ENCODE data around the gene MAP2K1. TPM values are rescaled to one million over a fixed set of nuclear protein-coding genes. Genes with fewer than 3 reads are reported as not detected.
A peak's percentile ranks its signal among the peaks of the same experiment; 100 is the strongest.

MAP2K1 gene
- total and polyA plus RNA-seq, 5 experiments from 2014 or later, result 34.7 to 50.8 (median 41.7) TPM

GRCh38 chr15:66409565-66410108, 22.9 kb downstream of the MAP2K1 start:
- H3K4me1 Mint-ChIP-seq, result peaks cover 46 to 86% (median 84%) of the 10 kb centered on the region in 4 donors
- POLR2A ChIA-PET, result interaction anchor here (0.6 kb wide), 1 partner anchor 60 kb away, joined by 6 read pairs; no protein-coding TSS in a partner anchor
- peaks cover 0 to 10% (median 0%) of the 10 kb centered on the region in 9 donors for H3K9me3 Mint-ChIP-seq
- peak overlapping the region in 9 of 10 donors; percentile 22 to 86 (median 73) for H3K4me3 Mint-ChIP-seq
- peak overlapping the region in 9 of 10 donors; percentile 6 to 89 (median 42) for H3K27ac Mint-ChIP-seq
- no peak for ATAC-seq
- H3K36me3 Mint-ChIP-seq, result peaks cover 0 to 11% (median 5%) of the 10 kb centered on the region in 3 donors
- no peaks in the 10 kb centered on the region for H3K27me3 Mint-ChIP-seq
- DNase-seq, result no peak

- H3K27me3 Mint-ChIP-seq, result no peaks in the 10 kb centered on the region
- ATAC-seq (peak in 1 of 2 donors; percentile 38), DNase-seq (no peak)
- peaks cover 0 to 13% (median 2%) of the 10 kb centered on the region in 9 donors for H3K9me3 Mint-ChIP-seq
- peaks cover 48 to 88% (median 85%) of the 10 kb centered on the region in 4 donors for H3K4me1 Mint-ChIP-seq
- H3K27ac Mint-ChIP-seq, result peak overlapping the region in 9 of 10 donors; percentile 35 to 86 (median 69)
- POLR2A ChIA-PET, result no interaction called here
- peak overlapping the region; percentile 46 to 86 (median 71) for H3K4me3 Mint-ChIP-seq
- H3K36me3 Mint-ChIP-seq, result peaks cover 0 to 19% (median 5%) of the 10 kb centered on the region in 3 donors
Measured at GRCh38 chr15:66411190-66411589, 24.5 kb downstream of the MAP2K1 start.

DNA sequence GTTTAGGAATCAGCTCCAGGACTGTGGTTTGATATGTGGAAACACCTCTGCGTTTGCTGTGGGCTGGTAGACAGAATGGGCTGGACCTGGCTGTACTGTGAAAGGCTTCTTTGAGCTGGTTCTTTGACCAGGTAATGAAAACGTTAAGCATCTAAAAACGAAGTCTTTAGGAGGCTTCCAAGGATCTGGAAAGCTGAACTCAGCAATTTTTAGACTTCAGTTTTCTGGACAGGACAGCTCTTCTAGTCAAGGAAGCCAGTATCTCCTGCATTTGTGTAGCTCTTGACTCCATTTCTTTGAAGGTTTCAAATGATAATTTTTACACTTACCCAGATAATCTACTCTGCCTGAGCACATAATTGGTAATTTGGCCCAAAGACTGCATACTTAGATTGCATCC, 25.5 kb downstream of the MAP2K1 start:
- H3K27ac Mint-ChIP-seq, result no peak overlapping the region
- DNase-seq (no peak), ATAC-seq (no peak)
- H3K36me3 Mint-ChIP-seq, result peaks cover 0 to 19% (median 5%) of the 10 kb centered on the region in 3 donors
- no peaks in the 10 kb centered on the region for H3K27me3 Mint-ChIP-seq
- H3K4me1 Mint-ChIP-seq, result peaks cover 52 to 88% (median 86%) of the 10 kb centered on the region in 4 donors
- H3K9me3 Mint-ChIP-seq, result peaks cover 0 to 13% (median 2%) of the 10 kb centered on the region in 9 donors
- POLR2A ChIA-PET, result interaction anchor here (1.3 kb wide), 1 partner anchor 24 kb away, joined by 3 read pairs; no protein-coding TSS in a partner anchor
- H3K4me3 Mint-ChIP-seq, result peak overlapping the region in 3 of 10 donors; percentile 12 to 75 (median 34)

DNA sequence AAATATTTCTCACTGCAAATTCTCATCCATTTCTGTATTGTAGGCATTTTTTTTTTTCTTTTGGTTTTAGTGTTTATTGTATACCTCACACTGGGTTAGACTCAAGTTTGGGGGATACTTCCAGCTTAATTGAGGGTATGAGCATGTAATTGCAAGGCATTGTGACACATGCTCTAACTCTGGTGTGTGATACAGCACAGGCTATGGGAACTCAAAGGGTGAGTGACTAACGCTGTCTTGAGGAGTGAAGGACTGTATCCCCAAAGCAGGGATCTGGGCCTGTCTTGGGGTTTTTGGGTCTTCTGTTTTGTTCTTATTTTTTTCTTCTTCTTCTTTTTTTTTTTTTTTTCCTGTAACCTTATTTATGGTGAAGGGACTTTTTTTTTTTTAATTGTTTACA, 26.9 kb downstream of the MAP2K1 start:
- ATAC-seq (no peak), DNase-seq (no peak)
- Mint-ChIP-seq H3K4me3 (peak overlapping the region in 1 of 10 donors; percentile 5), H3K9me3 (peaks cover 0 to 13% (median 2%) of the 10 kb centered on the region in 9 donors), H3K27me3 (no peaks in the 10 kb centered on the region), H3K4me1 (peaks cover 43 to 84% (median 84%) of the 10 kb centered on the region in 4 donors), H3K27ac (peak overlapping the region in 1 of 10 donors; percentile 68), H3K36me3 (peaks cover 0 to 19% (median 5%) of the 10 kb centered on the region in 3 donors)
- POLR2A ChIA-PET, result no interaction called here

DNA sequence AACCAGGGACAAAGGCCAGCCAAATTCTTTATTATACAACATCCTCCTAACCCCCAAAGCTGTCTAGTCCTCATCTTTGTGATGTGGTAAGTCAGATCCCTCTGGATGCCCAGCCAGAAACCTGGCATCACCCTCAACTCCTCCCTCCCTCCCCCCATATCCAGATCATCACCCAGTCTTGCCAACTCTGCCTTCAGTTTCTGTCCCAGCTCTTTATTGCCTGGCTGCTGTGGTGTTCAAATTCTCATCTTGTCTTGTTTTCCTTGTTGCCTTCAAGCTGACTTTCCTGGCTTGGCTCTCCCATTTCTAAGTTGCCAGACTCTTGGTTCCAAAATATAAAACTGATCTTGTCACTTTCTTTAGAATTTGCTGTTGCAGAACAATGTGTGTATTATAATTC, 28.6 kb downstream of the MAP2K1 start:
- no peaks in the 10 kb centered on the region for H3K27me3 Mint-ChIP-seq
- H3K27ac Mint-ChIP-seq, result peak overlapping the region in 5 of 10 donors; percentile 1 to 61 (median 33)
- H3K9me3 Mint-ChIP-seq, result peaks cover 0 to 13% (median 2%) of the 10 kb centered on the region in 9 donors
- peaks cover 28 to 77% (median 73%) of the 10 kb centered on the region in 4 donors for H3K4me1 Mint-ChIP-seq
- no peak for ATAC-seq
- no peak for DNase-seq
- POLR2A ChIA-PET, result interaction anchor here (0.6 kb wide), 1 partner anchor 8 kb away, joined by 3 read pairs; no protein-coding TSS in a partner anchor
- peak overlapping the region in 3 of 10 donors; percentile 12 to 46 (median 23) for H3K4me3 Mint-ChIP-seq
- H3K36me3 Mint-ChIP-seq, result peaks cover 2 to 19% (median 5%) of the 10 kb centered on the region in 3 donors

DNA sequence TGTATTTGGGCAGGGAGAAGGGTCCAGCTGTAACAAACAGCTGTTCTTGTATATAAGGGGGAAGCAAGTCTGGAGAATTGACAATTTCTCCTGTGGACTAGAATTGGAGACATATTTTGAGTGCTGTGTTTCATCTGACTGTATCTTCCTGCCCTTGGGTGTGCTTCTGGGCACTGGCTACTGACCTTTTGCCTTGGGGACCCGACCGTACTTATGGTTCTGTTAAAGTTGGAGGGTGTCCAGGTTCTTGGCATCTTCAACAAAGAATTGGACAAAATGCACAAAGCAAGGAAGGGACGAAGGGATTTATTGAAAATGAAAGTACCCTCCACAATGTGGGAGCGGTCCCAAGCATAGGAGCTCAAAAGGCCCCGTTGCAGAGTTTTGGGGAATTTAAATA, 31.0 kb downstream of the MAP2K1 start:
- H3K27me3 Mint-ChIP-seq, result no peaks in the 10 kb centered on the region
- POLR2A ChIA-PET, result interaction anchor here (0.6 to 1.0 kb wide), 3 partner anchors 9 to 16 kb away, joined by 3 read pairs; no protein-coding TSS in a partner anchor
- peaks cover 4 to 19% (median 5%) of the 10 kb centered on the region in 3 donors for H3K36me3 Mint-ChIP-seq
- no peak overlapping the region for H3K4me3 Mint-ChIP-seq
- H3K9me3 Mint-ChIP-seq, result peaks cover 0 to 13% (median 2%) of the 10 kb centered on the region in 9 donors
- H3K27ac Mint-ChIP-seq, result peak overlapping the region in 4 of 10 donors; percentile 20 to 65 (median 44)
- ATAC-seq, result no peak
- peaks cover 21 to 71% (median 67%) of the 10 kb centered on the region in 4 donors for H3K4me1 Mint-ChIP-seq
- no peak for DNase-seq

DNA sequence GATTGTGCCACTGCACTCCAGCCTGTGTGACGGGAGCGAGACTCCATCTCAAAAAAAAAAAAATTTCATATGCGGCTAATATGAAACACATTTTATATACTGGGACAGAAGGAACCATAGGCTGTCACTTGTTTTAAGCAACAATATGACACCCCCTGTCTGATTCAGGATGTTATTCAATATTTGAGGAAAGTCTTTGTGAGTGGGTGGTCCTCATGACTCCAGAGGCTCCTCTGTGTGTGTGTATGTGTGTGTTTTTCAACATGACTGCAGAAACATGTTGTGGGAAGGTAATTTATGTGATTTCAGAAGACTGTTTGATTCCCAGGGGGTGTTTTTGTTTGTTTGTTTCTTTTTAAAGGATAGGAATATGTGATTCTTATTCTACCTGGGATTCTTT, 32.8 kb downstream of the MAP2K1 start:
- peaks cover 22 to 64% (median 61%) of the 10 kb centered on the region in 4 donors for H3K4me1 Mint-ChIP-seq
- peaks cover 0 to 15% (median 7%) of the 10 kb centered on the region in 3 donors for H3K36me3 Mint-ChIP-seq
- H3K4me3 Mint-ChIP-seq, result no peak overlapping the region
- H3K27ac Mint-ChIP-seq, result peak overlapping the region in 1 of 10 donors; percentile 55
- ATAC-seq (no peak), DNase-seq (no peak)
- peaks cover 0 to 6% (median 2%) of the 10 kb centered on the region in 9 donors for H3K9me3 Mint-ChIP-seq
- POLR2A ChIA-PET, result no interaction called here
- no peaks in the 10 kb centered on the region for H3K27me3 Mint-ChIP-seq

- no peak overlapping the region for H3K4me3 Mint-ChIP-seq
- peak overlapping the region in 2 of 10 donors; percentile 1 to 61 for H3K27ac Mint-ChIP-seq
- H3K4me1 Mint-ChIP-seq, result peaks cover 15 to 62% (median 56%) of the 10 kb centered on the region in 4 donors
- no peak for DNase-seq
- peaks cover 0 to 4% (median 0%) of the 10 kb centered on the region in 9 donors for H3K9me3 Mint-ChIP-seq
- no peaks in the 10 kb centered on the region for H3K27me3 Mint-ChIP-seq
- no peak for ATAC-seq
- POLR2A ChIA-PET, result no interaction called here
- H3K36me3 Mint-ChIP-seq, result peaks cover 0 to 15% (median 8%) of the 10 kb centered on the region in 3 donors
Measured at GRCh38 chr15:66422347-66422746, 35.6 kb downstream of the MAP2K1 start.

DNA sequence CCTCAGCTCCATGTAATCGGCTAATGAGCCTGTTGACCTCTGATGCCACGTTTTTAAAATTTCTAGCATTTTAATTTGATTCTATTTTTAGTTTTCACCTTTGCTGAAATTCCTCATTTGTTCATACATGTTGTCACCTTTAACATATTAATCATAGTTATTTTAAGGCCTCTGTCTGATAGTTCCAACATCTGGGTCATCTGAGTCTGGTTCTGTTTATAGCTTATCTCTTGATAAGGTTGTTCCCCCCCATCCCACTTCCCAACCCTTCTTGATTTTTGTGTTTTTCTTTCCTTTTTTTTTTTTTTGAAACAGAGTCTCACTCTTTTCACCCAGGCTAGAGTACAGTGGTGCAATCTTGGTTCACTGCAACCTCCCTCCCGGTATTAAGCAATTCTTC, 36.4 kb downstream of the MAP2K1 start:
- DNase-seq (no peak), ATAC-seq (no peak)
- Mint-ChIP-seq H3K4me1 (peaks cover 15 to 54% (median 48%) of the 10 kb centered on the region in 4 donors), H3K27ac (no peak overlapping the region), H3K4me3 (no peak overlapping the region), H3K27me3 (no peaks in the 10 kb centered on the region), H3K9me3 (peaks cover 0 to 4% (median 0%) of the 10 kb centered on the region in 9 donors), H3K36me3 (peaks cover 0 to 15% (median 8%) of the 10 kb centered on the region in 3 donors)
- POLR2A ChIA-PET, result interaction anchor here (0.6 to 1.2 kb wide), 3 partner anchors 8 to 823 kb away, joined by 3 to 5 read pairs (median 3); no protein-coding TSS in a partner anchor

DNA sequence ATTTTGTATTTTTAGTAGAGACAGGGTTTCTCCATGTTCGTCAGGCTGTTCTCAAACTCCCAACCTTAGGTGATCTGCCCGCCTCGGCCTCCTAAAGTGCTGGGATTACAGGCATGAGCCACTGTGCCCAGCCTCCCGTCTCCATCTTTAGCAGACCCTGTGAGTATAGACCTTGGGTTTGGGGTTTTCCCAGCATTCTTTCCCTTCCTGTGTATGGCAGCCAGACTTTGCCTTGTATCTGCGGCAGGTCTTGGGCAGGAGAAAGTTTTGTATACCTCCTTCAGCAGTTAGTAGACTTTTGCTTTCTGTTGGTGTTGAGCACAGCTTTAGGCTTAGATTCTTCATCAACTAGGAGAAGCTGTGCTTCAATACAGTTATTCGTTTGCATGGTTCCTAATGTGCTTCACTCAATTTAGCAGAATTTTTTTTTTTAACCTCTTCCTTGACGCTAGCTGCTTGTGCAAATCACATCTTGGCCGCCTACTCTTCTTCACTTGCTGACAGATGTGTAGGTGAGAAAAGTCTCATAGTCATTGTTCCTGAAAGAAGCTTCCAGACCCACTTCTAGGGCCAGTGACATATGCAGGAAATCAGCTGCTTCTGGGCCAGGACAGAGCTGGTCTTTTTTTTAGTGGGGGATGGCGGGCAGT, 38.4 kb downstream of the MAP2K1 start:
- peak overlapping the region in 2 of 10 donors; percentile 1 to 22 for H3K4me3 Mint-ChIP-seq
- POLR2A ChIA-PET, result no interaction called here

GRCh38 chr15:66425837-66426236, 39.1 kb downstream of the MAP2K1 start:
- POLR2A ChIA-PET, result interaction anchor here (1.8 kb wide), 1 partner anchor 7 kb away, joined by 3 read pairs; no protein-coding TSS in a partner anchor

More for the DNA sequence above, 38.4 kb downstream of the MAP2K1 start:
- no peak for DNase-seq
- peak overlapping the region in 7 of 10 donors; percentile 17 to 62 (median 39) for H3K27ac Mint-ChIP-seq
- ATAC-seq, result no peak
- H3K9me3 Mint-ChIP-seq, result peaks cover 0 to 4% (median 0%) of the 10 kb centered on the region in 9 donors
- peaks cover 25 to 56% (median 55%) of the 10 kb centered on the region in 4 donors for H3K4me1 Mint-ChIP-seq
- H3K27me3 Mint-ChIP-seq, result no peaks in the 10 kb centered on the region
- peaks cover 0 to 19% (median 8%) of the 10 kb centered on the region in 3 donors for H3K36me3 Mint-ChIP-seq

DNA sequence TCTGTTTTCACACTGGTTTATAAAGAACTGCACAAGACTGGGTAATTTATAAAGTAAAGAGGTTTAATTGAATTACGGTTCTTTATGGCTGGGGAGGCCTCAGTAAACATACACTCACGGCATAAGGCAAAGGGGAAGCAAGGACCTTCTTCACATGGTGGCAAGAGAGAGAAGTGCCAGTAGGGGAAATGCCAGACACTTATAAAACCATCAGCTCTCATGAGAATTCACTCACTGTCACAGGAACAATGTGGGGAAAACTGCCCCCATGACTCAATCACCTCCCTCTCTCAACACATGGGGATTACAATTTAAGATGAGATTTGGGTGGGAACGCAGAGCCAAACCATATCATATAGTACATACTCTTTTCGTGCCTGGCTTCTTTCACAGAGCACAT, 42.4 kb downstream of the MAP2K1 start:
- peak overlapping the region in 5 of 10 donors; percentile 8 to 76 (median 40) for H3K27ac Mint-ChIP-seq
- peaks cover 0 to 20% (median 6%) of the 10 kb centered on the region in 3 donors for H3K36me3 Mint-ChIP-seq
- POLR2A ChIA-PET, result no interaction called here
- H3K4me3 Mint-ChIP-seq, result no peak overlapping the region
- no peak for ATAC-seq
- no peaks in the 10 kb centered on the region for H3K27me3 Mint-ChIP-seq
- no peak for DNase-seq
- H3K4me1 Mint-ChIP-seq, result peaks cover 36 to 77% (median 76%) of the 10 kb centered on the region in 4 donors
- peaks cover 0 to 4% (median 0%) of the 10 kb centered on the region in 9 donors for H3K9me3 Mint-ChIP-seq

More at GRCh38 chr15:66425837-66426236, 39.1 kb downstream of the MAP2K1 start:
- Mint-ChIP-seq H3K27me3 (no peaks in the 10 kb centered on the region), H3K4me3 (peak overlapping the region in 2 of 10 donors; percentile 1 to 10), H3K27ac (peak overlapping the region in 6 of 10 donors; percentile 2 to 62 (median 38)), H3K4me1 (peaks cover 29 to 64% (median 62%) of the 10 kb centered on the region in 4 donors), H3K36me3 (peaks cover 0 to 19% (median 8%) of the 10 kb centered on the region in 3 donors), H3K9me3 (peaks cover 0 to 4% (median 0%) of the 10 kb centered on the region in 9 donors)
- DNase-seq (no peak), ATAC-seq (no peak)

Measured in naive thymus-derived CD8-positive, alpha-beta T cell (primary cell).